ENCODE data around the gene OSTN.

The OSTN gene

DNA sequence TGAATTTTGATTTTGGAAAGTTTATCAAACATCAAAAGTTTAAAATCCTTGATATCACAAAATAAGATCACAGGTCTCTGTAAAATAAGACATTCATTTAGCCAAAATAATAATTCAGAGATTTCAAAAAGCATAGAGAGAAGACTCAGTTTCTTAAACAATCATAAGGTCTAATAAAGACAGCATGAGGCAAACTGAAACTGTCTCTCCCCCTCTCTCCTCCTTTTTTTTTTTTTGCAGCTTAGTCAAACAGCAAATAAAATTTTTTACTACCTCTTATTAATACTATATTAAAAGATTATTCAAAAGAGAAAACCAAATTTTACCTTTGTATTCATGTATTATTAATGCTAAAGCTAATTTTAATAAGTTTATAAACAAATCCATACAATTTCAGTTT lies 57.4 kb downstream of the OSTN start:
- H3K27ac ChIP-seq (replicated peaks): no peak overlapping the region
- TF ChIP-seq, protein P1, sequence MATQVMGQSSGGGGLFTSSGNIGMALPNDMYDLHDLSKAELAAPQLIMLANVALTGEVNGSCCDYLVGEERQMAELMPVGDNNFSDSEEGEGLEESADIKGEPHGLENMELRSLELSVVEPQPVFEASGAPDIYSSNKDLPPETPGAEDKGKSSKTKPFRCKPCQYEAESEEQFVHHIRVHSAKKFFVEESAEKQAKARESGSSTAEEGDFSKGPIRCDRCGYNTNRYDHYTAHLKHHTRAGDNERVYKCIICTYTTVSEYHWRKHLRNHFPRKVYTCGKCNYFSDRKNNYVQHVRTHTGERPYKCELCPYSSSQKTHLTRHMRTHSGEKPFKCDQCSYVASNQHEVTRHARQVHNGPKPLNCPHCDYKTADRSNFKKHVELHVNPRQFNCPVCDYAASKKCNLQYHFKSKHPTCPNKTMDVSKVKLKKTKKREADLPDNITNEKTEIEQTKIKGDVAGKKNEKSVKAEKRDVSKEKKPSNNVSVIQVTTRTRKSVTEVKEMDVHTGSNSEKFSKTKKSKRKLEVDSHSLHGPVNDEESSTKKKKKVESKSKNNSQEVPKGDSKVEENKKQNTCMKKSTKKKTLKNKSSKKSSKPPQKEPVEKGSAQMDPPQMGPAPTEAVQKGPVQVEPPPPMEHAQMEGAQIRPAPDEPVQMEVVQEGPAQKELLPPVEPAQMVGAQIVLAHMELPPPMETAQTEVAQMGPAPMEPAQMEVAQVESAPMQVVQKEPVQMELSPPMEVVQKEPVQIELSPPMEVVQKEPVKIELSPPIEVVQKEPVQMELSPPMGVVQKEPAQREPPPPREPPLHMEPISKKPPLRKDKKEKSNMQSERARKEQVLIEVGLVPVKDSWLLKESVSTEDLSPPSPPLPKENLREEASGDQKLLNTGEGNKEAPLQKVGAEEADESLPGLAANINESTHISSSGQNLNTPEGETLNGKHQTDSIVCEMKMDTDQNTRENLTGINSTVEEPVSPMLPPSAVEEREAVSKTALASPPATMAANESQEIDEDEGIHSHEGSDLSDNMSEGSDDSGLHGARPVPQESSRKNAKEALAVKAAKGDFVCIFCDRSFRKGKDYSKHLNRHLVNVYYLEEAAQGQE (IDR thresholded peaks at IDR 0.05; ENCODE audit: insufficient replicate concordance, low read depth): no peak
- H3K4me3 ChIP-seq (replicated peaks; ENCODE audit: insufficient read depth, low read length): no peak overlapping the region

DNA sequence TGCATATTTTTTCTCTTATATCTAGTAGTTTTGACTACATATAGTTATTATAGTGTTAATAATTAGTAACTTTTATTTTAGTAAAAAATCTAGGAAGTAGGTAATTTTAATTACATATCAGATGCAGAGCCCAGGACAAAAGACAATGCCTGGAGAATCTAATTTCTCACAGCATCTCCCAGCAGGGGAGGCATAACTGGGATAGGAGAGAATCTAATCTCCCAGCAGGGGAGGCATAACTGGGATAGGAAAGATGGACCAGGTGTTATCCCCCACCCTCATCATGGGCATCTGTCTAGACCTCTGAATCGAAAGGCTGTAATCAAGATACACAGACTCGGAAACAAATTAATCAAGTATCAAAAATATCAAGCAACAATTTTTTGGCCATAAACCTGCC lies 58.2 kb downstream of the OSTN start:
- no peak for DNase-seq (ENCODE audit: low read depth in 1 of 2, low spot score in 1 of 2)
- H3K4me3 ChIP-seq (replicated peaks; ENCODE audit: insufficient read depth, low read length): no peak overlapping the region
- H3K27ac ChIP-seq (replicated peaks): no peak overlapping the region
- no peaks in the 10 kb centered on the region for H3K27me3 ChIP-seq (ENCODE audit: insufficient read depth, poor library complexity, severe bottlenecking)
- TF ChIP-seq, protein P2, sequence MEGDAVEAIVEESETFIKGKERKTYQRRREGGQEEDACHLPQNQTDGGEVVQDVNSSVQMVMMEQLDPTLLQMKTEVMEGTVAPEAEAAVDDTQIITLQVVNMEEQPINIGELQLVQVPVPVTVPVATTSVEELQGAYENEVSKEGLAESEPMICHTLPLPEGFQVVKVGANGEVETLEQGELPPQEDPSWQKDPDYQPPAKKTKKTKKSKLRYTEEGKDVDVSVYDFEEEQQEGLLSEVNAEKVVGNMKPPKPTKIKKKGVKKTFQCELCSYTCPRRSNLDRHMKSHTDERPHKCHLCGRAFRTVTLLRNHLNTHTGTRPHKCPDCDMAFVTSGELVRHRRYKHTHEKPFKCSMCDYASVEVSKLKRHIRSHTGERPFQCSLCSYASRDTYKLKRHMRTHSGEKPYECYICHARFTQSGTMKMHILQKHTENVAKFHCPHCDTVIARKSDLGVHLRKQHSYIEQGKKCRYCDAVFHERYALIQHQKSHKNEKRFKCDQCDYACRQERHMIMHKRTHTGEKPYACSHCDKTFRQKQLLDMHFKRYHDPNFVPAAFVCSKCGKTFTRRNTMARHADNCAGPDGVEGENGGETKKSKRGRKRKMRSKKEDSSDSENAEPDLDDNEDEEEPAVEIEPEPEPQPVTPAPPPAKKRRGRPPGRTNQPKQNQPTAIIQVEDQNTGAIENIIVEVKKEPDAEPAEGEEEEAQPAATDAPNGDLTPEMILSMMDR (IDR thresholded peaks at IDR 0.05; ENCODE audit: insufficient read depth, low read length): no peak
- TF ChIP-seq GABPA (IDR thresholded peaks at IDR 0.05; ENCODE audit: low read depth): no peak
- no peak for TF ChIP-seq POLR2AphosphoS5 (IDR thresholded peaks at IDR 0.05; ENCODE audit: low read depth)
- TF ChIP-seq, protein P1 (IDR thresholded peaks at IDR 0.05; ENCODE audit: insufficient replicate concordance, low read depth): no peak
- TF ChIP-seq SPI1 (IDR thresholded peaks at IDR 0.05; ENCODE audit: borderline replicate concordance, low read depth): no peak

More for the DNA sequence above, 57.4 kb downstream of the OSTN start:
- no peaks in the 10 kb centered on the region for H3K27me3 ChIP-seq (ENCODE audit: insufficient read depth, poor library complexity, severe bottlenecking)
- no peak for DNase-seq (ENCODE audit: low read depth in 1 of 2, low spot score in 1 of 2)

DNA sequence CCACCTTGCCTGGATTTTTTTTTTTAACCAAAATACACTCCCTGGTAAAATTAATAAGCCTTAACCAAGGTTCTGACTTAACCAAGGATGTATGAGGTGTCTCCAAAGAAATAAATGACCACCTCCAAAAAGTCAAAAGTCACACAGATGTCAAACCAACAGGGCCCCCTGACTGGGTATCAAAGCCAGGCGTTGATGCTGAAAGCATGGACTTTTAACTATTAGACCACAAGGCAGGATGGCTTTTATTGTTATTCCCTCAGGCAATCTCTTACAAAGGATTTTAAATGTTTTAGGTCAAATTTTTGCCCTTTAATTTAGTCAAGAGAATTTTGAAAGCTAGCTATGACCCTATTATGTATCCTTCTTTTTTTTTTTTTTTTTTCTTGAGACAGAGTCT lies 60.4 kb downstream of the OSTN start:
- H3K4me3 ChIP-seq (replicated peaks; ENCODE audit: insufficient read depth, low read length): no peak overlapping the region
- no peaks in the 10 kb centered on the region for H3K27me3 ChIP-seq (ENCODE audit: insufficient read depth, poor library complexity, severe bottlenecking)
- DNase-seq (ENCODE audit: low read depth in 1 of 2, low spot score in 1 of 2): no peak
- TF ChIP-seq GABPA (IDR thresholded peaks at IDR 0.05; ENCODE audit: low read depth): no peak
- TF ChIP-seq, protein P1 (IDR thresholded peaks at IDR 0.05; ENCODE audit: insufficient replicate concordance, low read depth): no peak
- TF ChIP-seq, protein P2 (IDR thresholded peaks at IDR 0.05; ENCODE audit: insufficient read depth, low read length): no peak
- H3K27ac ChIP-seq (replicated peaks): no peak overlapping the region

All from HL-60 (cell line).